Esophagus muscularis mucosa (tissue), 4 donors: Measurements from ENCODE around the gene DND1. TPM values are rescaled to one million over a fixed set of nuclear protein-coding genes. Genes with fewer than 3 reads are reported as not detected.
A peak's percentile ranks its signal among the peaks of the same experiment; 100 is the strongest.
"Not testable (repeated sequence)": the region's sequence is repeated elsewhere in the genome, so short reads cannot be mapped to it uniquely, and the experiment has no call there.

Source experiments
- DNase-seq: peaks from one replicate; pipeline ENCODE4 v3.0.0-alpha.2; 2017; ENCODE audit errors: extremely low spot score
- H3K27ac ChIP-seq, 4 donors: fragments of 200-600 bp; sonication (generic); replicated peaks in 1 of 4; 1 replicate in 3 of 4; 2 replicates in 1 of 4; pipeline ENCODE4 v1.5.1; 2016 to 2019; ENCODE audit warnings: mild to moderate bottlenecking in 1 of 4
- H3K27me3 ChIP-seq, 4 donors: fragments of 200-600 bp; sonication (generic); one replicate each; pipeline versions ENCODE4 v1.5.1 to v1.6.0; 2016 to 2019
- H3K36me3 ChIP-seq, 4 donors: fragments of 200-600 bp; sonication (generic); one replicate each; pipeline ENCODE4 v1.5.1; 2016 to 2019
- H3K4me1 ChIP-seq, 4 donors: fragments of 200-600 bp; sonication (generic); one replicate each; pipeline ENCODE4 v1.5.1; 2016 to 2019
- H3K4me3 ChIP-seq, 4 donors: fragments of 200-600 bp; sonication (generic); 1 replicate in 2 of 4; 2 replicates in 2 of 4; pipeline ENCODE4 v1.5.1; 2016 to 2019; ENCODE audit warnings: mild to moderate bottlenecking in 4 of 4, moderate library complexity in 1 of 4
- H3K9me3 ChIP-seq, 4 donors: fragments of 200-600 bp; sonication (generic); 1 replicate in 3 of 4; 2 replicates in 1 of 4; pipeline ENCODE4 v1.5.1; 2016 to 2019
- EP300 ChIP-seq: sonication (generic); formaldehyde crosslinking; IDR thresholded peaks from one replicate; pipeline ENCODE4 v1.6.1; 2017; ENCODE audit warnings: antibody characterized with exemption
- POLR2A ChIP-seq: fragments of 450-650 bp; IDR thresholded peaks from one replicate; pipeline ENCODE4 v1.6.1; 2017; ENCODE audit warnings: antibody characterized with exemption, moderate library complexity, mild to moderate bottlenecking, low read depth
- POLR2AphosphoS5 ChIP-seq, 2 donors: sonication (generic); formaldehyde crosslinking; IDR thresholded peaks; one replicate each; pipeline ENCODE4 v1.6.1; 2017; ENCODE audit warnings: antibody characterized with exemption in 2 of 2
- WGBS: methylation state at CpG from one replicate; pipeline ENCODE4 v1.1.5; 2018; 5-methylcytosine and 5-hydroxymethylcytosine counted together
- intact Hi-C: fragments of 100-400 bp; cut with DNase I; formaldehyde crosslinking; loops from one replicate; pipeline ENCODE4 v1.15.1; 2023
- total RNA-seq, 4 donors: library from RNA; depleted of rRNA; stranded (reverse); fragments of >200 nt; gene quantifications; one replicate each; pipeline versions ENCODE4 v1.1.0 to v1.2.1, GENCODE V29; 2016
- TF ChIP-seq, protein P1 (sequence below), 3 experiments: fragments of 200-600 bp in 2 of 3; fragments of 450-650 bp in 1 of 3; sonication (generic) in 2 of 3; IDR thresholded peaks; one replicate each; pipeline ENCODE4 v1.5.1; 2017 to 2019; ENCODE audit warnings: antibody characterized with exemption in 3 of 3, mild to moderate bottlenecking in 2 of 3, moderate library complexity in 1 of 3

The DND1 gene
- total RNA-seq: under 1 TPM in 3 of 4 donors, not detected in 1; 0.46 to 0.83 (median 0.66) TPM

DNA sequence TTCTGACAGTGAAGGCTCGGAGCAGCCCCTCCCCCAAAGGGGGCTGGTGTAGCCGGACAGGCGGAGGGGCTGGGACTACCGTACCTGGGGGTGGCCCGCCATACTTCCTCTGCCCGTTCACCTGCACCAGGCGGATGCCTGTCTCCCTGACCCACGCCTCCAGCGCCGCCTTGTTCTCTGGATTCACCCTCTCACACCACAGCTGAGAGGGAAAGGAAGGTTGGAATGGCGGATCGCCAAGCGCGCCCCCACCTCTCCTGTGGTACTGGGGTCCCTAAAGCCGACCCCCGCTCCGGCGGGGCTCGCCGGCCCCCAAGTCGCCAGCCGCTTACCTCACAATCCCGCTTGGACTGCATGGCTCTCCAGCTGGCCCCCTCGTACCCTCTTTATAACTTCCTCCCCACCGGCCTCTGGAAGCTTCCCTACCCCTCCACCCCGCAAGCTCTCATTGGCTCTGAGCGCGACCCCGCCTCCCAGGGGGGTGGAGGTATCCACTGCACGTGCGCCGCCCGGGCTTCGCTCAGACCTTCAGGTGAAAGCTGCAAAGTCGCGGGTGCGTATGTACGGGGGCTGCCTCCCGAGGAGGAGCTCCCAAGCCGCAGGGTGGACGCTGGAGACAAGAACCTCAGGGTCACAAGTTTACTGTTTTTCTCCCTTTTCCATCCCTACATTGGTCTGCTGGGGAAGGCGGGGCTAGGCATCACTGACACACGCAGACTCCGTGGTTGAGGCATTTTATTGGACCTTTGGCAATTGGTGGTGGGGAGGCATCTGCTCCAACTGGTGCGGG lies at the start of gene DND1:
Gene DND1 (minus strand): TSS at position 390 of the 790 bp plus-strand sequence. CDS start 34 bp downstream, at position 356.
- intact Hi-C loops: no loop called here
- Histone ChIP-seq H3K9me3 (no peaks in the 10 kb centered on the region), H3K27ac (no peak within 1 kb of the TSS), H3K36me3 (peaks cover 61 to 99% (median 90%) of the 10 kb centered on the region in 4 donors), H3K4me3 (peak within 1 kb of the TSS; percentile 26 to 37 (median 31)), H3K27me3 (no peaks in the 10 kb centered on the region), H3K4me1 (peaks cover 0 to 11% (median 10%) of the 10 kb centered on the region in 4 donors)
- WGBS: 86% methylated on average over 38 of the region's 45 CpGs
- TF ChIP-seq EP300 (no peak), POLR2A (no peak), POLR2AphosphoS5 (IDR thresholded peaks at IDR 0.05) (no peak)
- TF ChIP-seq, protein P1, sequence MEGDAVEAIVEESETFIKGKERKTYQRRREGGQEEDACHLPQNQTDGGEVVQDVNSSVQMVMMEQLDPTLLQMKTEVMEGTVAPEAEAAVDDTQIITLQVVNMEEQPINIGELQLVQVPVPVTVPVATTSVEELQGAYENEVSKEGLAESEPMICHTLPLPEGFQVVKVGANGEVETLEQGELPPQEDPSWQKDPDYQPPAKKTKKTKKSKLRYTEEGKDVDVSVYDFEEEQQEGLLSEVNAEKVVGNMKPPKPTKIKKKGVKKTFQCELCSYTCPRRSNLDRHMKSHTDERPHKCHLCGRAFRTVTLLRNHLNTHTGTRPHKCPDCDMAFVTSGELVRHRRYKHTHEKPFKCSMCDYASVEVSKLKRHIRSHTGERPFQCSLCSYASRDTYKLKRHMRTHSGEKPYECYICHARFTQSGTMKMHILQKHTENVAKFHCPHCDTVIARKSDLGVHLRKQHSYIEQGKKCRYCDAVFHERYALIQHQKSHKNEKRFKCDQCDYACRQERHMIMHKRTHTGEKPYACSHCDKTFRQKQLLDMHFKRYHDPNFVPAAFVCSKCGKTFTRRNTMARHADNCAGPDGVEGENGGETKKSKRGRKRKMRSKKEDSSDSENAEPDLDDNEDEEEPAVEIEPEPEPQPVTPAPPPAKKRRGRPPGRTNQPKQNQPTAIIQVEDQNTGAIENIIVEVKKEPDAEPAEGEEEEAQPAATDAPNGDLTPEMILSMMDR (IDR thresholded peaks at IDR 0.05): no peak
- no peak for DNase-seq

DNA sequence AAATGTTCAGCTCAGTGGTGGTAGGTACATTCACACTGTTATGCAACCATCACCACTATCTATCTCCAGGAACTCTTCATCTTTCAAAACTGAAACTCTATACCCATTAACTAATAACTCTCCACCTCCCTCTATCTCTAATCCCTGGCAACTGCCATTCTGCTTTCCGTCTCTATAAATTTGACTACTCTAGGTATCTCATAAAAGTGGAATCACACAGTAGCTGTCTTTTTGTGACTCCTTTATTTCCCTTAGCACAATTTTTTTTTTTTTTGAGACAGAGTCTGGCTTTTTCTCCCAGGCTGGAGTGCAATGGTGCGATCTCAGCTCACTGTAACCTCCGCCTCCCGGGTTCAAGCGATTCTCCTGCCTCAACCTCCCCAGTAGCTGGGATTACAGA lies 48.0 kb upstream of the DND1 start:
- WGBS: 85% methylated on average over 5 of the region's 5 CpGs
- intact Hi-C loops, H3K27ac ChIP-seq, H3K4me3 ChIP-seq, H3K4me1 ChIP-seq, H3K9me3 ChIP-seq, DNase-seq, H3K36me3 ChIP-seq: not testable (repeated sequence)
- peaks cover 0 to 14% (median 0%) of the 10 kb centered on the region in 4 donors for H3K27me3 ChIP-seq

DNA sequence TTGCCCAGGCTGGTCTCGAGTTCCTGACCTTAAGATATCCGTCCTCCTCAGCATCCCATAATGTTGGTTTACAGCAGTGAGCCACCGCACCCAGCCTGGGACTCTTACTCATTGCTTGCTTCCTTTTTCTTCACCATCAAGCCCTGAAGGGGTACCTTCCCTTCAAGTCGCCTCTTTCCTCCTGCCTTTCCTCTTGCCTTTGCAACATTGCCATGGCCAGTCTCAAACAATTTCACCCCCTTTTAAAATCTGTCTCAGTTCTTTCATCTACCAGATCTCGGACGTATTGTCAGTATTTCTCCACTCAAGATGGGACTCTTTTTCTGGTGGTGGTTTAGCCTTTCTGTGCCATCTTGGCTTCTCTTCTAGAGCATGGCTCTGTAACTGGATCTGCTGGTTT lies 47.4 kb upstream of the DND1 start:
- H3K9me3 ChIP-seq, H3K4me3 ChIP-seq, intact Hi-C loops, H3K36me3 ChIP-seq, DNase-seq, H3K27ac ChIP-seq, H3K4me1 ChIP-seq: not testable (repeated sequence)
- WGBS: 57% methylated on average over 6 of the region's 6 CpGs
- H3K27me3 ChIP-seq: peaks cover 0 to 14% (median 0%) of the 10 kb centered on the region in 4 donors

DNA sequence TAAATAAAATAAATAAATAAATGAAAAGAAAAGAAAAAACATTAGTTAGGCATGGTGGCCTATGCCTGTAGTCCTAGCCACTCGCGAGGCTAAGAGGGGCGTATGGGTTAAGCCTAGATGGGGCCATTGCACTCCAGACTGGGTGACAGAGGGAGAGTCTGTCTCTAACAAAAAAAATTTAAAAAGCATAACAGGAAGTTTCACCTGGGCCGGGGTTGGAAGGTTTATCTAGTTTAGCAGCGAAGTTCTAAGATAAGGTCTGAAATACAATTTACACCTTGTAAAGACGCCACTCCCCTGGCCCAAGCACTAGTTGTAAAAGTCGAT lies 44.9 kb upstream of the DND1 start:
- 80% methylated on average over 7 of the region's 7 CpGs for WGBS
- H3K27ac ChIP-seq: no peak overlapping the region

DNA sequence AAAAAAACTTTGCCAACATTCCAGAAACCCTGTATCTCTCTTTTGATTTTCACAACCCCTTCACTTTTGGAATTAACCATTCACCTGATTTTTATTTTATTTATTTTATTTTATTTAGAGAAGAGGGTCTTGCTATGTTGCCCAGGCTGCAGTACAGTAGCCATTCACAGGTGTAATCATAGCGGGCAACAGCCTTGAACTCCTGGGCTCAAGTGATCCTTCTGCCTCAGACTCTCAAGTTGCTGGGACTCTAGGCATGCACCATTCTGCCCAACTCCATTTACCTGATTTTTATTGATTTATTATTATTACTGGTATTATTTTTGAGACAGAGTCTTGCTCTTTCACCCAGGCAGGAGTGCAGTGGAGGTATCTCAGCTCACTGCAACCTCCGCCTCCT lies 42.9 kb upstream of the DND1 start:
- DNase-seq, H3K4me1 ChIP-seq, H3K4me3 ChIP-seq, H3K27me3 ChIP-seq, H3K9me3 ChIP-seq, H3K27ac ChIP-seq, H3K36me3 ChIP-seq: not testable (repeated sequence)
- intact Hi-C loops: loop anchor here (10.0 kb wide), 1 partner anchor 341 kb away; no protein-coding TSS in a partner anchor
- 94% methylated on average over 2 of the region's 2 CpGs for WGBS

More for the DNA sequence above, 44.9 kb upstream of the DND1 start:
- intact Hi-C loops: loop anchor here (10.0 kb wide), 1 partner anchor 343 kb away; no protein-coding TSS in a partner anchor
- DNase-seq: peak; percentile 47
- no peaks in the 10 kb centered on the region for H3K4me1 ChIP-seq
- H3K27me3 ChIP-seq: peaks cover 0 to 7% (median 0%) of the 10 kb centered on the region in 4 donors
- no peak overlapping the region for H3K4me3 ChIP-seq
- TF ChIP-seq EP300 (no peak), POLR2AphosphoS5 (IDR thresholded peaks at IDR 0.05) (no peak), POLR2A (no peak)
- TF ChIP-seq, protein P1 (IDR thresholded peaks at IDR 0.05): no peak
- H3K9me3 ChIP-seq: no peaks in the 10 kb centered on the region
- no peaks in the 10 kb centered on the region for H3K36me3 ChIP-seq

DNA sequence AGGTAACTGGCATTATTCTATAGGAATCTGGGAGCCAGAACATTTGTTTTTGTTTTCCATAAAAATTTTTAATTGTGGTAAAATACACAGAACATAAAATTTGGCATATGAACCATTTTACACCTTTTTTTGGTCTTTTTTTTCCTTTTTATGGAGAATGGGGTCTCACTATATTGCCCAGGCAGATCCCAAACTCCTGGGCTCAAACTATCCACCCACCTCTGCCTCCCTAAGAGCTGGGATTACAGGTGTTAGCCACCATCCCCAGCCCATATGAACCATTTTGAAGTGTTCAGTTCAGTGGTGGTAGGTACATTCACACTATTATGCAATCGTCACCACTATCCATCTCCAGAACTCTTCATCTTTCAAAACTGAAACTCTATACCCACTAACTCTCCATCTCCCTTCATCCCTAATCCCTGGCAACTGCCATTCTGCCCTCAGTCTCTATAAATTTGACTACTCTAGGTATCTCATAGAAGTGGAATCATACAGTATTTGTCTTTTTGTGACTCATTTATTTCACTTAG lies 40.3 kb upstream of the DND1 start:
- H3K4me3 ChIP-seq: no peak overlapping the region
- no peak for DNase-seq
- no peaks in the 10 kb centered on the region for H3K36me3 ChIP-seq
- H3K27me3 ChIP-seq: no peaks in the 10 kb centered on the region
- TF ChIP-seq, protein P1 (IDR thresholded peaks at IDR 0.05): no peak
- no peak for TF ChIP-seq POLR2AphosphoS5 (IDR thresholded peaks at IDR 0.05)
- no peak for TF ChIP-seq EP300
- no peak for TF ChIP-seq POLR2A
- H3K4me1 ChIP-seq: peaks cover 5 to 16% (median 6%) of the 10 kb centered on the region in 4 donors
- H3K9me3 ChIP-seq: no peaks in the 10 kb centered on the region
- WGBS: 92% methylated on average over 1 of the region's 1 CpG
- intact Hi-C loops: loop anchor here (10.0 kb wide), 1 partner anchor 339 kb away; no protein-coding TSS in a partner anchor
- no peak overlapping the region for H3K27ac ChIP-seq
